Measurements from ENCODE around the gene SH3GL1. TPM values are rescaled to one million over a fixed set of nuclear protein-coding genes. Genes with fewer than 3 reads are reported as not detected.

The SH3GL1 gene
- total RNA-seq, 1 donor from 2014 or later = 65.6 TPM

DNA sequence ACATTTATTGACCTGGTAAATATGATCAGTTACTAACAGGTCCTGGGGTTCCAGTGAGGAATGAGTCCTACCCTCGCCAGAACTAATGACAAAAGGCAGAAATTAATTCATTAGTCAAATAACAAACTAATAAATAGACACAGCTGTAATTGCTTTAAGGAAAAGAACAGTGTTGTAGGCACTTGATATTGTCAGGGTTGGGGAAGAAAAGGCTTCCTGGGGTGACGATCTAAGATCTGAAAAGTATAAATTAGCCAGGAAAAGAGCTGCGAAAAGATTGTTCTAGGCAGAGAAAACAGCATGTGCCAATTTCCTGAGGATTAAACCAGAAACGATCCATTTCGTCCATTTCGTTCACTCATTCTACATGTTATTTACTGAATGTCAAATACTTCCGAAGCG is 1.4 kb upstream of the SH3GL1 start:
- no peak for TF ChIP-seq POLR2A (IDR thresholded peaks at IDR 0.05)
- no peak for TF ChIP-seq POLR2AphosphoS5 (IDR thresholded peaks at IDR 0.05; ENCODE audit: insufficient read depth in 1 of 2, low read depth in 1 of 2)
- TF ChIP-seq, protein P1, sequence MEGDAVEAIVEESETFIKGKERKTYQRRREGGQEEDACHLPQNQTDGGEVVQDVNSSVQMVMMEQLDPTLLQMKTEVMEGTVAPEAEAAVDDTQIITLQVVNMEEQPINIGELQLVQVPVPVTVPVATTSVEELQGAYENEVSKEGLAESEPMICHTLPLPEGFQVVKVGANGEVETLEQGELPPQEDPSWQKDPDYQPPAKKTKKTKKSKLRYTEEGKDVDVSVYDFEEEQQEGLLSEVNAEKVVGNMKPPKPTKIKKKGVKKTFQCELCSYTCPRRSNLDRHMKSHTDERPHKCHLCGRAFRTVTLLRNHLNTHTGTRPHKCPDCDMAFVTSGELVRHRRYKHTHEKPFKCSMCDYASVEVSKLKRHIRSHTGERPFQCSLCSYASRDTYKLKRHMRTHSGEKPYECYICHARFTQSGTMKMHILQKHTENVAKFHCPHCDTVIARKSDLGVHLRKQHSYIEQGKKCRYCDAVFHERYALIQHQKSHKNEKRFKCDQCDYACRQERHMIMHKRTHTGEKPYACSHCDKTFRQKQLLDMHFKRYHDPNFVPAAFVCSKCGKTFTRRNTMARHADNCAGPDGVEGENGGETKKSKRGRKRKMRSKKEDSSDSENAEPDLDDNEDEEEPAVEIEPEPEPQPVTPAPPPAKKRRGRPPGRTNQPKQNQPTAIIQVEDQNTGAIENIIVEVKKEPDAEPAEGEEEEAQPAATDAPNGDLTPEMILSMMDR (IDR thresholded peaks at IDR 0.05) = no peak
- Histone ChIP-seq H3K4me3 (peak overlapping the region; percentile 31 to 73), H3K9me3 (no peaks in the 10 kb centered on the region), H3K27me3 (no peaks in the 10 kb centered on the region), H3K4me1 (peaks cover 51% of the 10 kb centered on the region), H3K27ac (peak overlapping the region; percentile 89), H3K36me3 (no peaks in the 10 kb centered on the region)
- no peak for DNase-seq (ENCODE audit: extremely low spot score in 2 of 2)
- intact Hi-C loops (cut with DNase I) = loop anchor here (2.0 kb wide), 2 partner anchors 27 to 55 kb away; partner anchors contain the start of gene UBXN6

DNA sequence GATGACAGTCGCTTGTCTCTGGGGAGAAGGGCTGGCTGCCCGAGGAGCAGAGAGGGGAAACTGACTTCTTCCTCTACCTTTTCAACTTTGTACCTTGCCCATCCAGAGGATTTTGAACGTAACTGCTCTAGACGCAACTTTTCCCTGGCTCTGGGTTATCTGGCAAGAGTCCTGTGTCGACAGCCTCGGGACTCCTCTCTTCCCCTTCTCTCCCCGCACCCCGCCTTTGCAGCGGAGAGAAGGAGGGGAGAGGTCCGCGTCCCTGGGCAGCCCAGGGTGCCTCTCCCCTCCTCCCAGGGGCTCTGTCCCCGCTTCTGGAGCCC is 574 bp downstream of the SH3GL1 start:
- TF ChIP-seq POLR2AphosphoS5 (IDR thresholded peaks at IDR 0.05; ENCODE audit: insufficient read depth in 1 of 2, low read depth in 1 of 2) = no peak
- TF ChIP-seq POLR2A (IDR thresholded peaks at IDR 0.05) = no peak
- TF ChIP-seq, protein P1 (IDR thresholded peaks at IDR 0.05) = no peak
- intact Hi-C loops (cut with DNase I) = loop anchor here (2.0 to 10.0 kb wide), 3 partner anchors 25 to 125 kb away; partner anchors contain the start of genes SHD and UBXN6
- Histone ChIP-seq H3K4me3 (peak overlapping the region; percentile 97 to 100), H3K36me3 (peaks cover 0 to 12% of the 10 kb centered on the region in 2 donors), H3K27me3 (no peaks in the 10 kb centered on the region), H3K9me3 (no peaks in the 10 kb centered on the region), H3K27ac (peak overlapping the region; percentile 96), H3K4me1 (peaks cover 71% of the 10 kb centered on the region)
- DNase-seq (ENCODE audit: extremely low spot score in 2 of 2) = no peak

DNA sequence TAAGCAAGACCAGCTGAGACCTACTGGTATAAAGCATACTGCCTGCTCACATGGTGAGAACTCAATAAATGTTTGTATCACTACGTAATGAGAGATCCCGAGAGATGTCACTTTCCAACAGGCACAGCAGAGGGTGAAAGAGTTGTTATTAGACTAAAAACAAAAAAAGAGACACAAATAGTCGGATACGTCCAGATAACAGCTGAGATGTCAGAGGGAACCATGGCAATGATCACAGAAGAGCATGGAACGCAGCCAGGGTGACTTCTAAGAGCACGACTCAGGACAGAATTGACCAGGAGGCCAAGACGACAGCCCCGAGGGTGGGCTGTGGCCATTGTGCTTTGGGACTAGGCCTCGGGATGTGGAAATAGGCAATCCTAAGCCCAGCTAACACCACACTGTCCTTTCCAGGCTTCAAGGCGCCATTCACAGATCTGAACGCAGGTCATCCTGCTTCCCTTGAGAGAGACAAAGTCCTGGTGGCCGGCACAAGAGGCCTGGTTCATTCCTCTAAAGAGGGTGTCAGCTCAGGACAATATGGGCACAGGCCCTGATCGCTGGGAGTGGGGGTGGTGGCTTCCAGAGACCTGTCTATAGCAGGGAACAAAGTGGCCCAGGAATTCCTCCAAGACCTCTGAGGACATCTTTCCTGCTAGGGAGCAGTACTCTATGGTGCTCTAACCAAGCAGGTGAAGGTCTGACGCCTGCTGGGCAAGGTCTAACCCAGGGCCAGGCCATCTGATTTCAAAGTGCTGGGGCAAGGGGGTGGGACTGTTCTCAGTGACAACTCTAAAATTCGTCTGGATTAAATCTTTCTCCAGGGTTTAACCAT is 3.2 kb downstream of the SH3GL1 start:
- intact Hi-C loops (cut with DNase I) = loop anchor here (10.0 kb wide), 1 partner anchor 122 kb away; the partner anchor contains the start of gene SHD
- H3K27ac ChIP-seq = peak overlapping the region; percentile 45

DNA sequence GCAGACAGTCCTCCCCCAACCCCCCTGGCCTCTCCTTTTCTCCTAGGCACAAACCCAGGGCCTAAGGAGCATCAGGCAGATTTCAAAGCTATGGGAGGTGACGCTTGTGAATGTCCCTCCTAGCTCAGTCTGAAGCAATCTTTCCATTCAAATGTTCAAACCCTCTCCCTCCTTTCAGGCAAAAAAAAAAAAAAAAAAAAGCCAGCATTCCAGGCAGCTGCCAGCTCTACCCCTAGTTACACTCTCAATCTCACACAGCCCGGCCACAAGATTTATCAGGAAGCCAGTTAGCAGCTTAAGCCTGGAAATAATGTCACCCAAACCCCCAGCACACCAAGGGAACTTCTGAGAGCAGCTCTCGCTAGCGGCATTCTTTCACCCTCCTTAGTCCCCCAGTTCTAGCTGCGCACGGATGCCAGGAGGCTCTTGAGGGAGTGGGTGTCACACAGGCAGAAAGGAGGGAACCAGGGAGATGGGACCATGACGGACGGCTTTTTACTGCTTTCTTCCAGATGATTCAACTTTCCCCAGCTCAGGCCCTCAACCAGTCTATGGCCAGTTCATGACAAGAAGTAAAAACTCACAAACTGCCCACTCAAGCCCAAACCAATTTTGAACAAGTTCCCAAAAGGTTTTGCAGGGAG is 6.3 kb downstream of the SH3GL1 start:
- TF ChIP-seq POLR2AphosphoS5 (IDR thresholded peaks at IDR 0.05; ENCODE audit: insufficient read depth in 1 of 2, low read depth in 1 of 2) = no peak
- TF ChIP-seq, protein P1 (IDR thresholded peaks at IDR 0.05) = no peak
- no peak for TF ChIP-seq POLR2A (IDR thresholded peaks at IDR 0.05)
- no peak for DNase-seq (ENCODE audit: extremely low spot score in 2 of 2)
- peak overlapping the region; percentile 50 for H3K27ac ChIP-seq
- no peaks in the 10 kb centered on the region for H3K9me3 ChIP-seq
- no peaks in the 10 kb centered on the region for H3K27me3 ChIP-seq
- H3K4me1 ChIP-seq = peaks cover 100% of the 10 kb centered on the region
- peaks cover 0 to 14% of the 10 kb centered on the region in 2 donors for H3K36me3 ChIP-seq
- no peak overlapping the region for H3K4me3 ChIP-seq
- intact Hi-C loops (cut with DNase I) = loop anchor here (10.0 kb wide), 1 partner anchor 119 kb away; the partner anchor contains the start of gene SHD

More for the DNA sequence above, 3.2 kb downstream of the SH3GL1 start:
- H3K36me3 ChIP-seq = peaks cover 0 to 14% of the 10 kb centered on the region in 2 donors
- H3K4me1 ChIP-seq = peaks cover 87% of the 10 kb centered on the region
- H3K27me3 ChIP-seq = no peaks in the 10 kb centered on the region
- DNase-seq (ENCODE audit: extremely low spot score in 2 of 2) = no peak
- H3K4me3 ChIP-seq = no peak overlapping the region
- TF ChIP-seq, protein P1 (IDR thresholded peaks at IDR 0.05) = no peak
- TF ChIP-seq POLR2AphosphoS5 (IDR thresholded peaks at IDR 0.05; ENCODE audit: insufficient read depth in 1 of 2, low read depth in 1 of 2) (peak in 1 of 2 donors; percentile 13), POLR2A (IDR thresholded peaks at IDR 0.05) (no peak)
- no peaks in the 10 kb centered on the region for H3K9me3 ChIP-seq
